Endothelial cell of umbilical vein (primary cell): Measurements from ENCODE around the gene GTPBP3.

Source experiments
- CTCF ChIP-seq, 2 donors: IDR thresholded peaks; 1 replicate in 1 of 2; 2 replicates in 1 of 2; pipeline ENCODE4 v1.5.1; 2011; ENCODE audit warnings: low read length in 2 of 2, mild to moderate bottlenecking in 2 of 2, moderate library complexity in 2 of 2, control low read depth in 1 of 2, inconsistent platforms in 1 of 2, low read depth in 1 of 2; ENCODE audit not compliant: insufficient read depth in 1 of 2; ENCODE audit errors: extremely low read depth in 1 of 2
- EZH2 ChIP-seq: IDR thresholded peaks from 2 replicates; pipeline ENCODE4 v1.6.1; 2012; ENCODE audit warnings: borderline replicate concordance, low read depth, mild to moderate bottlenecking, moderate library complexity, low read length, inconsistent platforms; ENCODE audit not compliant: severe bottlenecking
- GATA2 ChIP-seq: IDR thresholded peaks from 2 replicates; pipeline ENCODE4 v1.7.0; 2011; ENCODE audit warnings: low read depth, mild to moderate bottlenecking, moderate library complexity, mixed read lengths, low read length; ENCODE audit not compliant: insufficient read length, insufficient read depth
- JUN ChIP-seq: IDR thresholded peaks from 2 replicates; pipeline ENCODE4 v1.6.1; 2011; ENCODE audit warnings: borderline replicate concordance, low read depth; ENCODE audit not compliant: insufficient read length, insufficient read depth
- MAX ChIP-seq: IDR thresholded peaks from 2 replicates; pipeline ENCODE4 v1.6.1; 2011; ENCODE audit not compliant: insufficient read depth, insufficient read length
- MYC ChIP-seq: IDR thresholded peaks from one replicate; pipeline ENCODE4 v1.6.1; 2011; ENCODE audit warnings: mild to moderate bottlenecking, low read depth, low read length
- POLR2A ChIP-seq: IDR thresholded peaks from 2 replicates; pipeline ENCODE4 v1.6.1; 2012; ENCODE audit warnings: low read depth, mild to moderate bottlenecking, control low read depth, low read length
- POLR2AphosphoS5 ChIP-seq: IDR thresholded peaks from 2 replicates; pipeline ENCODE4 v1.6.1; 2012; ENCODE audit warnings: low read depth, mild to moderate bottlenecking, control low read depth, low read length, moderate library complexity; ENCODE audit not compliant: insufficient read depth

- TF ChIP-seq CTCF (IDR thresholded peaks at IDR 0.05; ENCODE audit: extremely low read depth in 1 of 2, insufficient read depth in 1 of 2, low read depth in 1 of 2, low read length in 2 of 2) (no peak), POLR2A (no peak), EZH2 (no peak), POLR2AphosphoS5 (peak; percentile 62), MAX (no peak), GATA2 (no peak), MYC (no peak), JUN (no peak)
Measured at GRCh38 chr19:17352608-17353280, 15.4 kb downstream of the GTPBP3 start.
